Right lobe of liver (tissue), 6 donors: ENCODE data around the gene RAB30. TPM values are rescaled to one million over a fixed set of nuclear protein-coding genes. Genes with fewer than 3 reads are reported as not detected.
"Not testable (repeated sequence)": the region's sequence is repeated elsewhere in the genome, so short reads cannot be mapped to it uniquely, and the experiment has no call there.

Experiments
- ATAC-seq, 4 donors: fragments of 200-7000 bp; cut with Tn5 transposase; one replicate each; pipeline ENCODE4 v1.9.1; 2020; ENCODE audit warnings: mild to moderate bottlenecking in 4 of 4, moderate library complexity in 4 of 4
- DNase-seq, 3 donors: peaks; one replicate each; pipeline ENCODE4 v3.0.0-alpha.2; 2020
- H3K27ac ChIP-seq, 3 donors: fragments of 200-600 bp; one replicate each; pipeline ENCODE4 v1.8.0; 2022
- H3K27me3 ChIP-seq, 2 donors: fragments of 200-600 bp; one replicate each; pipeline ENCODE4 v1.8.0; 2022
- H3K36me3 ChIP-seq, 4 donors: fragments of 200-600 bp; sonication (generic) in 1 of 4; one replicate each; pipeline versions ENCODE4 v1.5.1 to v1.8.0; 2017 to 2022; ENCODE audit warnings: control low read depth in 1 of 4
- H3K4me1 ChIP-seq, 4 donors: fragments of 200-600 bp; sonication (generic) in 1 of 4; one replicate each; pipeline versions ENCODE4 v1.5.1 to v1.8.0; 2017 to 2022; ENCODE audit warnings: control low read depth in 1 of 4
- H3K4me3 ChIP-seq, 3 donors: fragments of 200-600 bp; one replicate each; pipeline ENCODE4 v1.8.0; 2022
- H3K9me3 ChIP-seq, 4 donors: fragments of 200-600 bp; sonication (generic) in 1 of 4; one replicate each; pipeline versions ENCODE4 v1.5.1 to v1.8.0; 2017 to 2022; ENCODE audit warnings: control low read depth in 1 of 4
- POLR2A ChIP-seq: fragments of 450-650 bp; IDR thresholded peaks from one replicate; pipeline ENCODE4 v1.6.1; 2017; ENCODE audit warnings: antibody characterized with exemption, mild to moderate bottlenecking
- WGBS: methylation state at CpG from one replicate; pipeline ENCODE4 v1.1.6; 2018; ENCODE audit warnings: low coverage, low lambda C conversion rate; ENCODE audit not compliant: insufficient coverage; ENCODE audit errors: missing lambda C conversion rate; 5-methylcytosine and 5-hydroxymethylcytosine counted together
- intact Hi-C, 2 donors: fragments of 100-400 bp; cut with DNase I; formaldehyde crosslinking; loops; one replicate each; pipeline versions ENCODE4 v1.11.2 to v1.14.1; 2022
- total RNA-seq, 6 experiments: library from RNA; depleted of rRNA in 2 of 6; stranded (reverse); fragments of >200 nt in 2 of 6; fragmentation: NEBNext Ultra II Directional in 3 of 6; extraction: Animal tissue kit (Norgen Biotek cat#: 25700) in 3 of 6; gene quantifications; one replicate each; pipeline versions ENCODE4 v1.1.0 to v1.2.4, GENCODE V29; 2016 to 2023
- TF ChIP-seq, protein P1 (sequence below), 4 donors: fragments of 200-600 bp in 3 of 4; fragments of 450-650 bp in 1 of 4; IDR thresholded peaks; one replicate each; pipeline versions ENCODE4 v1.5.1 to v1.8.0; 2016 to 2022; ENCODE audit warnings: antibody characterized with exemption in 4 of 4, mild to moderate bottlenecking in 2 of 4
- donor health status: DM: no; HTN: yes; CAD: no.
- donor health status: DM: no; HTN: no; CAD: no.
- donor health status: DM: no; HTN: no; CAD: no.
- donor health status: DM: no; HTN: yes; CAD: no.
- donor health status: DM: no; HTN: yes; CAD: no.

The RAB30 gene
- total RNA-seq, 6 experiments from 2014 or later = 4.1 to 9.6 (median 6.7) TPM

DNA sequence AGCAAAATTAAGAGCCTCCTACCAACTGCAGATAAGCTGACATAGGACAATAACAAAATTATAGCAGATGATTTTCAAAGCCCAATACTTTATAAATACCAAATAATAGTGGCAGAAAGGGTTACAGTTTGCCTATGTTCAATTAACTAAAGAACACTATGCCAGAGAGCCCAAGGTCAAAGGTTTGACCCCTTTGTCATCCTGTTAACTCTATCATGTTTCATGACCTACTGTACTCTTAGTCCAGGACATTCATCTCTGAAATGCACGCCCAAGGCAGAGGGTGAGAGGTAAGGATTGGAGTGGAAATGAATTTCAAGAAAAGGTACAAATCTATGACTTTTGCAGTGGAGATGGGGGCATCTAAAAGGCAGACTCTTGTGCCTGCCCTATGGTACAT lies 99.6 kb downstream of the RAB30 start:
- intact Hi-C loops = no loop called here
- Histone ChIP-seq H3K9me3 (no peaks in the 10 kb centered on the region), H3K36me3 (no peaks in the 10 kb centered on the region), H3K27me3 (no peaks in the 10 kb centered on the region), H3K27ac (no peak overlapping the region), H3K4me1 (no peaks in the 10 kb centered on the region), H3K4me3 (no peak overlapping the region)
- ATAC-seq = no peak
- no peak for DNase-seq
- 33% methylated on average over 1 of the region's 1 CpG for WGBS
- TF ChIP-seq POLR2A = no peak
- TF ChIP-seq, protein P1, sequence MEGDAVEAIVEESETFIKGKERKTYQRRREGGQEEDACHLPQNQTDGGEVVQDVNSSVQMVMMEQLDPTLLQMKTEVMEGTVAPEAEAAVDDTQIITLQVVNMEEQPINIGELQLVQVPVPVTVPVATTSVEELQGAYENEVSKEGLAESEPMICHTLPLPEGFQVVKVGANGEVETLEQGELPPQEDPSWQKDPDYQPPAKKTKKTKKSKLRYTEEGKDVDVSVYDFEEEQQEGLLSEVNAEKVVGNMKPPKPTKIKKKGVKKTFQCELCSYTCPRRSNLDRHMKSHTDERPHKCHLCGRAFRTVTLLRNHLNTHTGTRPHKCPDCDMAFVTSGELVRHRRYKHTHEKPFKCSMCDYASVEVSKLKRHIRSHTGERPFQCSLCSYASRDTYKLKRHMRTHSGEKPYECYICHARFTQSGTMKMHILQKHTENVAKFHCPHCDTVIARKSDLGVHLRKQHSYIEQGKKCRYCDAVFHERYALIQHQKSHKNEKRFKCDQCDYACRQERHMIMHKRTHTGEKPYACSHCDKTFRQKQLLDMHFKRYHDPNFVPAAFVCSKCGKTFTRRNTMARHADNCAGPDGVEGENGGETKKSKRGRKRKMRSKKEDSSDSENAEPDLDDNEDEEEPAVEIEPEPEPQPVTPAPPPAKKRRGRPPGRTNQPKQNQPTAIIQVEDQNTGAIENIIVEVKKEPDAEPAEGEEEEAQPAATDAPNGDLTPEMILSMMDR (IDR thresholded peaks at IDR 0.05) = no peak

DNA sequence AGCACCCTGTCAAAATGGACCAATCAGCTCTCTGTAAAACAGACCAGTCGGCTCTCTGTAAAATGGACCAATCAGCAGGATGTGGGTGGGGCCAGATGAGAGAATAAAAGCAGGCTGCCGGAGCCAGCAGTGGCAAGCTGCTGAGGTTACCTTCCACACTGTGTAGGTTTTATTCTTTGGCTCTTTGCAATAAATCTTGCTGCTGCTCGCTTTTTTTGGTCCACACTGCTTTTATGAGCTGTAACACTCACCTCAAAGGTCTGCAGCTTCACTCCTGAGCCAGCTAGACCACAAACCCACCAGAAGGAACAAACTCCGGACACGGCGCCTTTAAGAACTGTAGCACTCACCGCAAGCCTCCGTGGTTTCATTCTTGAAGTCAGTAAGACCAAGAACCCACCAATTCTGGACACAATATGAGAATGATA lies 100.2 kb downstream of the RAB30 start:
- H3K27ac ChIP-seq, H3K9me3 ChIP-seq, ATAC-seq, H3K4me1 ChIP-seq, H3K36me3 ChIP-seq, DNase-seq, H3K4me3 ChIP-seq, intact Hi-C loops, H3K27me3 ChIP-seq: not testable (repeated sequence)
- WGBS = 72% methylated on average over 8 of the region's 8 CpGs

DNA sequence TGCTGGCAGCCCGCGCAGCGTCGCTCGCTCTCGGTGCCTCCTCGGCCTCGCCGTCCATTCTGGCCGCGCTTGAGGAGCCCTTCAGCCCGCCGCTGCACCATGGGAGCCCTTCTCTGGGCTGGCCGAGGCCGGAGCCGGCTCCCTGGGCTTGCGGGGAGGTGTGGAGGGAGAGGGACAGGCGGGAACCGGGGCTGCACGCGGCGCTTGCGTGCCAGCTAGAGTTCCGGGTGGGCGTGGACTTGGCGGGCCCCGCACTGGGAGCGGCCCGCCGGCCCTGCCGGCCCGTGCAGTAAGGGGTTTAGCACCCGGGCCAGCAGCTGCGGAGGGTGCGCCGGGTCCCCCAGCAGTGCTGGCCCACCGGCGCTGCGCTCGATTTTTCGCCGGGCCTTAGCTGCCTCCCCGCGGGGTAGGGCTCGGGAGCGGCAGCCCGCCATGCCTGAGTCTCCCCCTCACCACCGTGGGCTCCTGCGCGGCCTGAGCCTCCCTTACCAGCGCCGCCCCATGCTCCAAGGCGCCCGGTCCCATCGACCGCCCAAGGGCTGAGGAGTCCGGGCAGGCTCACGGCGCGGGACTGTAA lies 101.1 kb downstream of the RAB30 start:
- H3K4me1 ChIP-seq, H3K9me3 ChIP-seq, H3K27ac ChIP-seq, intact Hi-C loops, H3K27me3 ChIP-seq, H3K36me3 ChIP-seq, H3K4me3 ChIP-seq, DNase-seq: not testable (repeated sequence)
- peak in 1 of 4 donors; percentile 36 for ATAC-seq
- 89% methylated on average over 18 of the region's 60 CpGs for WGBS

DNA sequence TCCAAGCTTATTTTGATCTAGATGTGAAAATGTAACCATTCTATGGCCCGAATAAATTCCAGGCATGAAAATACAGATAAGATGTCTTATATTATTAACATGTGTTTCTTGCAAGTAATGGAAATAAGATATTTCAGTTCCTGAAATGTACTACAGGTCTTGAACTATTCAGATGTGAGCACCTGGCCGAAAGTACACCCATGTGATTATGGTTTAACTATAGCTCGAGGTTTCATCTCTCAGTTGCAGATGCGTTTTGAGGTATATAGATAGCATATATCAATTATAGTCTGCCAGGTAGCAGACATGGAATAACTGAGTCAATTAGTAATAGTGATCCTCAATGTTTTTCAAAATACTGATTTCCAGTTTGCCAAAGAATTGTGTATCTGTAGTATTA lies 101.9 kb downstream of the RAB30 start:
- intact Hi-C loops = no loop called here
- WGBS = 73% methylated on average over 4 of the region's 4 CpGs
- DNase-seq (no peak), ATAC-seq (no peak)
- H3K9me3 ChIP-seq = no peaks in the 10 kb centered on the region
- H3K27me3 ChIP-seq = no peaks in the 10 kb centered on the region
- TF ChIP-seq, protein P1 (IDR thresholded peaks at IDR 0.05) = no peak
- TF ChIP-seq POLR2A = no peak
- no peak overlapping the region for H3K27ac ChIP-seq
- no peaks in the 10 kb centered on the region for H3K4me1 ChIP-seq
- H3K4me3 ChIP-seq = no peak overlapping the region
- no peaks in the 10 kb centered on the region for H3K36me3 ChIP-seq

DNA sequence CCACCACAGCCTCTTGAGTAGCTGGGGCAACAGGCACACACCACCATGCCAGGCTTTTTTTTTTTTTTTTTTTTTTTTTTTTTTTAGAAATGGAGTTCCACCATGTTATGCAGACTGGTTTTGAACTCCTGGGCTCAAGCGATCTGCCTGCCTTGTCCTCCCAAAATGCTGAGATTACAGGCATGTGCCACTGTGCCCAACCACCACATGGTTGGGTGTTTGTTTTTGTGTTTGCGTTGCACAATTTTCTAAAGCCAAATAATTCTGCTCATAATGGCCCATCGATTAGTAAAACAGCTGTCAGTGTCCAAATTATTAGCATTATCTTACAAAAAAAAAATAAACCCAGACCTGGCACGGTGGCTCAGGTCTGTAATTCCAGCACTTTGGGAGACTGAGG lies 104.3 kb downstream of the RAB30 start:
- intact Hi-C loops = no loop called here
- Histone ChIP-seq H3K27me3 (no peaks in the 10 kb centered on the region), H3K27ac (no peak overlapping the region), H3K36me3 (no peaks in the 10 kb centered on the region), H3K4me3 (no peak overlapping the region), H3K9me3 (no peaks in the 10 kb centered on the region), H3K4me1 (no peaks in the 10 kb centered on the region)
- no peak for DNase-seq
- WGBS = 56% methylated on average over 4 of the region's 4 CpGs
- TF ChIP-seq, protein P1 (IDR thresholded peaks at IDR 0.05) = no peak
- TF ChIP-seq POLR2A = no peak
- peak; percentile 31 to 85 (median 40) for ATAC-seq

DNA sequence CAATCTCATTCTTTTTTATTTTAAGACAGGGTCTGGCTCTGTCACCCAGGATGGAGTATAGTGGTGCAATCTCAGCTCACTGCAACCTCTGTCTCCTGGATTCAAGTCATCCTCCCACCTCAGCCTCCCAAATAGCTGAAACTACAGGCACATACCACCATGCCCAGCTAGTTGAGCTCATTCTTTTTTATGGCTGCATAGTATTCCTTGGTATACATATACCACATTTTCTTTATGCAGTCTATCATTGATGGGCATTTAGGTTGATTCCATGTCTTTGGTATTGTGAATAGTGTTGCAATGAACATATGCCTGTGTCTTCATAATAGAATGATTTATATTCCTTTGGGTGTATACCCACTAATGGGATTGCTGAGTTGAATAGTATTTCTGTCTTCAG lies 109.7 kb downstream of the RAB30 start:
- H3K27me3 ChIP-seq, intact Hi-C loops, ATAC-seq, H3K4me1 ChIP-seq, DNase-seq, H3K36me3 ChIP-seq, H3K27ac ChIP-seq, H3K4me3 ChIP-seq, H3K9me3 ChIP-seq: not testable (repeated sequence)
